GM23248 (cell line): ENCODE data around the gene ASMT. TPM values are rescaled to one million over a fixed set of nuclear protein-coding genes. Genes with fewer than 3 reads are reported as not detected.

ENCODE experiments used
- DNase-seq: peaks from one replicate; pipeline ENCODE4 v3.0.0-alpha.2; 2015
- H2AFZ ChIP-seq: fragments of 200-600 bp; sonication (generic); 2 replicates; pipeline ENCODE4 v1.6.1; 2016; ENCODE audit warnings: antibody characterized with exemption
- H3F3A ChIP-seq: fragments of 200-600 bp; sonication (generic); 2 replicates; pipeline ENCODE4 v1.6.1; 2016; ENCODE audit warnings: mild to moderate bottlenecking, antibody characterized with exemption, mixed run types; ENCODE audit not compliant: insufficient read depth
- H3K27ac ChIP-seq: fragments of 200-600 bp; sonication (generic); 2 replicates; pipeline ENCODE4 v1.5.1; 2016; ENCODE audit warnings: mild to moderate bottlenecking
- H3K27me3 ChIP-seq: fragments of 200-600 bp; sonication (generic); replicated peaks from 2 replicates; pipeline ENCODE4 v1.6.1; 2016; ENCODE audit warnings: mild to moderate bottlenecking; ENCODE audit not compliant: insufficient read depth
- H3K36me3 ChIP-seq: fragments of 200-600 bp; sonication (generic); 2 replicates; pipeline ENCODE4 v1.6.1; 2016; ENCODE audit warnings: low read depth, mild to moderate bottlenecking
- H3K4me1 ChIP-seq: fragments of 200-600 bp; sonication (generic); 2 replicates; pipeline ENCODE4 v1.6.1; 2016; ENCODE audit warnings: mild to moderate bottlenecking; ENCODE audit not compliant: insufficient read depth
- H3K4me2 ChIP-seq: fragments of 200-600 bp; sonication (generic); one replicate; pipeline ENCODE4 v1.6.1; 2016; ENCODE audit warnings: mild to moderate bottlenecking; ENCODE audit not compliant: unreplicated experiment
- H3K4me3 ChIP-seq: fragments of 200-600 bp; sonication (generic); 2 replicates; pipeline ENCODE4 v1.5.1; 2016; ENCODE audit warnings: mild to moderate bottlenecking
- H3K79me2 ChIP-seq: fragments of 200-600 bp; sonication (generic); 2 replicates; pipeline ENCODE4 v1.6.1; 2016; ENCODE audit warnings: mild to moderate bottlenecking; ENCODE audit not compliant: insufficient read depth
- H3K9ac ChIP-seq: fragments of 200-600 bp; sonication (generic); 2 replicates; pipeline ENCODE4 v1.6.1; 2016; ENCODE audit warnings: mild to moderate bottlenecking
- H3K9me2 ChIP-seq: fragments of 200-600 bp; sonication (generic); 2 replicates; pipeline ENCODE4 v1.6.1; 2016; ENCODE audit warnings: mixed run types, mild to moderate bottlenecking, moderate library complexity; ENCODE audit not compliant: insufficient read depth
- H3K9me3 ChIP-seq: fragments of 200-600 bp; sonication (generic); one replicate; pipeline ENCODE4 v1.6.1; 2017; ENCODE audit warnings: low read depth
- H4K20me1 ChIP-seq: fragments of 200-600 bp; sonication (generic); 2 replicates; pipeline ENCODE4 v1.6.0; 2016; ENCODE audit not compliant: insufficient read depth
- EZH2 ChIP-seq: fragments of 200-600 bp; sonication (generic); IDR thresholded peaks from 2 replicates; pipeline ENCODE4 v1.6.1; 2018; ENCODE audit warnings: antibody characterized with exemption, mild to moderate bottlenecking; ENCODE audit not compliant: insufficient read depth, poor library complexity, severe bottlenecking
- EZH2phosphoT487 ChIP-seq: fragments of 200-600 bp; sonication (generic); IDR thresholded peaks from 2 replicates; pipeline ENCODE4 v1.6.1; 2018; ENCODE audit warnings: antibody characterized with exemption, moderate library complexity, mild to moderate bottlenecking, low read depth; ENCODE audit not compliant: insufficient read depth
- WGBS, 2 experiments: methylation state at CpG; one replicate each; pipeline ENCODE4 v1.1.6; 2015 to 2017; ENCODE audit warnings: low lambda C conversion rate in 2 of 2, low coverage in 1 of 2; ENCODE audit errors: missing lambda C conversion rate in 2 of 2; 5-methylcytosine and 5-hydroxymethylcytosine counted together
- in situ Hi-C: fragments of 300-500 bp; cut with MboI; formaldehyde crosslinking; loops from 2 replicates; pipeline ENCODE4 v1.15.0; 2020
- polyA plus RNA-seq: library from polyadenylated mRNA; unstranded; fragments of >200 nt; fragmentation: Nextera tagmentation; extraction: Ambion mirVana; gene quantifications from 2 replicates; pipeline ENCODE4 v1.2.1, GENCODE V29; 2016
- total RNA-seq: library from RNA; depleted of rRNA; stranded (reverse); fragments of >200 nt; shearing (Covaris generic); gene quantifications from 2 replicates; pipeline ENCODE4 v1.2.3, GENCODE V29; 2014

ASMT gene
- total and polyA plus RNA-seq, 2 experiments from 2014 or later, result not detected

GRCh38 chrX:1592470-1593142 lies 22.3 kb upstream of the ASMT start:
- DNase-seq, result peak; percentile 56
- Histone ChIP-seq H3K4me3 (peak overlapping the region; percentile 92), H3K4me2 (peak overlapping the region; percentile 94), H3K9me3 (no peaks in the 10 kb centered on the region), H3K9me2 (no peaks in the 10 kb centered on the region), H3K27ac (peak overlapping the region; percentile 80), H3K9ac (peak overlapping the region; percentile 98), H3K27me3 (no peaks in the 10 kb centered on the region), H2AFZ (peak overlapping the region; percentile 21; the same call in 1 of the 2 replicates), H3K79me2 (peaks cover 60% of the 10 kb centered on the region), H3K36me3 (peaks cover 7% of the 10 kb centered on the region; the same call in 1 of the 2 replicates), H3K4me1 (peaks cover 3% of the 10 kb centered on the region; the same call in 1 of the 2 replicates), H3F3A (0 out of 2 replicates have a peak, but pooled peaks cover 5% of the 10 kb centered on the region), H4K20me1 (no peaks in the 10 kb centered on the region)
- no peak for TF ChIP-seq EZH2phosphoT487
- no peak for TF ChIP-seq EZH2
- 1 to 2% methylated on average over 25 to 28 of the region's 28 CpGs for WGBS, 2 experiments
- in situ Hi-C loops, result no loop called here

- Histone ChIP-seq H3K4me2 (peak overlapping the region; percentile 94), H2AFZ (no peak overlapping the region; the same call in 1 of the 2 replicates), H3K4me1 (peaks cover 3% of the 10 kb centered on the region; the same call in 1 of the 2 replicates), H3K9me2 (no peaks in the 10 kb centered on the region), H3F3A (0 out of 2 replicates have a peak, but pooled peaks cover 5% of the 10 kb centered on the region), H4K20me1 (no peaks in the 10 kb centered on the region), H3K27ac (peak overlapping the region; percentile 80), H3K36me3 (peaks cover 7% of the 10 kb centered on the region; the same call in 1 of the 2 replicates), H3K4me3 (peak overlapping the region; percentile 92), H3K79me2 (peaks cover 70% of the 10 kb centered on the region), H3K27me3 (no peaks in the 10 kb centered on the region), H3K9me3 (no peaks in the 10 kb centered on the region), H3K9ac (peak overlapping the region; percentile 98)
- 84% methylated on average over 57 to 59 of the region's 60 CpGs for WGBS, 2 experiments
- no peak for DNase-seq
- in situ Hi-C loops, result no loop called here
- no peak for TF ChIP-seq EZH2phosphoT487
- no peak for TF ChIP-seq EZH2
Observed at GRCh38 chrX:1593286-1594271, 21.3 kb upstream of the ASMT start.

- 86 to 88% methylated on average over 17 of the region's 17 CpGs for WGBS, 2 experiments
- H3K4me1 ChIP-seq, result peaks cover 3% of the 10 kb centered on the region; the same call in 1 of the 2 replicates
- H3K4me2 ChIP-seq, result no peak overlapping the region
- H3K36me3 ChIP-seq, result peaks cover 7% of the 10 kb centered on the region; the same call in 1 of the 2 replicates
- in situ Hi-C loops, result no loop called here
- no peaks in the 10 kb centered on the region for H3K9me3 ChIP-seq
- no peaks in the 10 kb centered on the region for H3K9me2 ChIP-seq
- no peak overlapping the region for H2AFZ ChIP-seq
- H3K27me3 ChIP-seq, result no peaks in the 10 kb centered on the region
- no peak overlapping the region for H3K27ac ChIP-seq
- DNase-seq, result no peak
- H4K20me1 ChIP-seq, result no peaks in the 10 kb centered on the region
- no peak overlapping the region for H3K4me3 ChIP-seq
- H3F3A ChIP-seq, result 0 out of 2 replicates have a peak, but pooled peaks cover 5% of the 10 kb centered on the region
- no peak for TF ChIP-seq EZH2
- no peak for TF ChIP-seq EZH2phosphoT487
- H3K79me2 ChIP-seq, result peaks cover 84% of the 10 kb centered on the region
- no peak overlapping the region for H3K9ac ChIP-seq
Observed at GRCh38 chrX:1595711-1596060, 19.2 kb upstream of the ASMT start.

GRCh38 chrX:1596676-1597344 lies 18.0 kb upstream of the ASMT start:
- Histone ChIP-seq H4K20me1 (no peaks in the 10 kb centered on the region), H3K36me3 (peaks cover 8% of the 10 kb centered on the region), H3K79me2 (peaks cover 84% of the 10 kb centered on the region), H3K27me3 (no peaks in the 10 kb centered on the region), H3F3A (0 out of 2 replicates have a peak, but pooled peaks cover 5% of the 10 kb centered on the region), H3K9me2 (no peaks in the 10 kb centered on the region), H3K4me3 (no peak overlapping the region), H3K9ac (no peak overlapping the region), H3K27ac (no peak overlapping the region), H2AFZ (no peak overlapping the region), H3K4me2 (no peak overlapping the region), H3K4me1 (peaks cover 3% of the 10 kb centered on the region; the same call in 1 of the 2 replicates), H3K9me3 (no peaks in the 10 kb centered on the region)
- TF ChIP-seq EZH2, result no peak
- TF ChIP-seq EZH2phosphoT487, result no peak
- in situ Hi-C loops, result no loop called here
- DNase-seq, result no peak
- 87 to 92% methylated on average over 23 to 30 of the region's 30 CpGs for WGBS, 2 experiments
